Measurements from ENCODE around the gene DCAF7.

DCAF7 gene

GRCh38 chr17:63525190-63525946 is 24.9 kb upstream of the DCAF7 start:
- TF ChIP-seq, protein P1, sequence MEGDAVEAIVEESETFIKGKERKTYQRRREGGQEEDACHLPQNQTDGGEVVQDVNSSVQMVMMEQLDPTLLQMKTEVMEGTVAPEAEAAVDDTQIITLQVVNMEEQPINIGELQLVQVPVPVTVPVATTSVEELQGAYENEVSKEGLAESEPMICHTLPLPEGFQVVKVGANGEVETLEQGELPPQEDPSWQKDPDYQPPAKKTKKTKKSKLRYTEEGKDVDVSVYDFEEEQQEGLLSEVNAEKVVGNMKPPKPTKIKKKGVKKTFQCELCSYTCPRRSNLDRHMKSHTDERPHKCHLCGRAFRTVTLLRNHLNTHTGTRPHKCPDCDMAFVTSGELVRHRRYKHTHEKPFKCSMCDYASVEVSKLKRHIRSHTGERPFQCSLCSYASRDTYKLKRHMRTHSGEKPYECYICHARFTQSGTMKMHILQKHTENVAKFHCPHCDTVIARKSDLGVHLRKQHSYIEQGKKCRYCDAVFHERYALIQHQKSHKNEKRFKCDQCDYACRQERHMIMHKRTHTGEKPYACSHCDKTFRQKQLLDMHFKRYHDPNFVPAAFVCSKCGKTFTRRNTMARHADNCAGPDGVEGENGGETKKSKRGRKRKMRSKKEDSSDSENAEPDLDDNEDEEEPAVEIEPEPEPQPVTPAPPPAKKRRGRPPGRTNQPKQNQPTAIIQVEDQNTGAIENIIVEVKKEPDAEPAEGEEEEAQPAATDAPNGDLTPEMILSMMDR (conservative IDR thresholded peaks at IDR 0.05; ENCODE audit: low read length): no peak
- no peak for DNase-seq (ENCODE audit: low read depth)

DNA sequence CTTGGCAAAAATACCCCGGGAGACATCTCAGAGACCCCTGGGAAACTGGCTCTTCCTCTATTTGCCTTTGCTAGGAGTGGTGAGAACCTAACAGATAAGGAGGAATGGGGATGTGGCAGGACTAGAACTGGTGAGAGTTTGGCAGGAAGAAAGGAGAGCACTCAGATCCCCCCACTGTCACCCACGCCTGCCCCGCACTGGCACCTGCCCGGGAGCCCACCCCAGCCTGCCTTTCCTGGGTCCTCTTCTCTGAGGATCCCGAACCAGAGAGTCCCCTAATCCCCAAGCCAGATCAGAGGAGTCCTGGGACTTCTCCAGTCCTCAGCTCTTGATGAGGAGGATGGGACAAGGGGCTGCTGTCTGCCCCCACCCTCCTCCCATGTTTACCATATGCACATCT is 23.4 kb upstream of the DCAF7 start:
- DNase-seq (ENCODE audit: low read depth): no peak
- H3K4me3 ChIP-seq (ENCODE audit: low read length): no peak overlapping the region
- TF ChIP-seq, protein P1 (conservative IDR thresholded peaks at IDR 0.05; ENCODE audit: low read length): no peak

More at GRCh38 chr17:63525190-63525946, 24.9 kb upstream of the DCAF7 start:
- no peak overlapping the region for H3K4me3 ChIP-seq (ENCODE audit: low read length)

- TF ChIP-seq, protein P1 (conservative IDR thresholded peaks at IDR 0.05; ENCODE audit: low read length): no peak
- no peak for DNase-seq (ENCODE audit: low read depth)
Observed at GRCh38 chr17:63528183-63528582, 22.1 kb upstream of the DCAF7 start.

GRCh38 chr17:63529711-63530556 is 20.3 kb upstream of the DCAF7 start:
- TF ChIP-seq, protein P1 (conservative IDR thresholded peaks at IDR 0.05; ENCODE audit: low read length): no peak
- no peak overlapping the region for H3K4me3 ChIP-seq (ENCODE audit: low read length)
- no peak for DNase-seq (ENCODE audit: low read depth)

More at GRCh38 chr17:63528183-63528582, 22.1 kb upstream of the DCAF7 start:
- H3K4me3 ChIP-seq (ENCODE audit: low read length): no peak overlapping the region

DNA sequence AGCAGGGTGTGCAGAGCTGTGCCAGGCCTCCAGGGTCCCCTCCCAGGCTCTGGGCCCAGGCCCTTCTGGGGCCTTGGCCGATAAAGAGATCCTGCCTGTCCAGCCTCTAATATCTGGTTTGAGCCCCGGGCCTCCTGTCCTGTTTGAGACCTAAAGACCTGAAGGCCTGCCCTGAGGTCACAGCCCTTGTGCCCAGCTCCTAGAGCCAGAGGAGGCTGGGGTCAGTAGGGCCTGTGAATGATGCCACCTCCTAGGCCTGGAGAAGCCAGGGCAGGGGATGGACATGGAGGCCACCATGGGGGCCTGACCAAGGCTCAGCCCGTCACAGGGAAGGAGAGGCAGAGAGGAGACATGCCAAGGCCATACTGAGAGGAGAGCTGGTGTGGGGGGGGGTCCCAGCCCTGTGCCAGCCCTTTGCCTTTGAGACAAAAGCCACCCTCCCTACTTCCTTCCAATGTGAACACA is 19.7 kb upstream of the DCAF7 start:
- TF ChIP-seq, protein P1 (conservative IDR thresholded peaks at IDR 0.05; ENCODE audit: low read length): no peak
- DNase-seq (ENCODE audit: low read depth): no peak
- H3K4me3 ChIP-seq (ENCODE audit: low read length): no peak overlapping the region

GRCh38 chr17:63531022-63531965 is 19.0 kb upstream of the DCAF7 start:
- peak; percentile 44 for DNase-seq (ENCODE audit: low read depth)

More at GRCh38 chr17:63531022-63531965, 19.0 kb upstream of the DCAF7 start:
- TF ChIP-seq, protein P1 (conservative IDR thresholded peaks at IDR 0.05; ENCODE audit: low read length): no peak
- no peak overlapping the region for H3K4me3 ChIP-seq (ENCODE audit: low read length)

Measured in AG10803 (cell line).